ENCODE results near the gene CYBA. TPM values are rescaled to one million over a fixed set of nuclear protein-coding genes. Genes with fewer than 3 reads are reported as not detected.
"Not testable (repeated sequence)": the region's sequence is repeated elsewhere in the genome, so short reads cannot be mapped to it uniquely, and the experiment has no call there.

Gene CYBA
- total RNA-seq, 1 donor from 2014 or later = 363 TPM

- no peak for DNase-seq (ENCODE audit: extremely low read depth, low read depth, low spot score)
Measured at GRCh38 chr16:88616320-88616719, 34.5 kb downstream of the CYBA start.

GRCh38 chr16:88614818-88615580 is 35.9 kb downstream of the CYBA start:
- DNase-seq (ENCODE audit: extremely low read depth, low read depth, low spot score) = no peak

GRCh38 chr16:88613911-88614817 is 36.7 kb downstream of the CYBA start:
- no peak for DNase-seq (ENCODE audit: extremely low read depth, low read depth, low spot score)

- DNase-seq (ENCODE audit: extremely low read depth, low read depth, low spot score) = no peak
Measured at GRCh38 chr16:88613293-88613692, 37.6 kb downstream of the CYBA start.

- no peak for DNase-seq (ENCODE audit: extremely low read depth, low read depth, low spot score)
Measured at GRCh38 chr16:88610909-88611812, 39.7 kb downstream of the CYBA start.

GRCh38 chr16:88610080-88610479 is 40.8 kb downstream of the CYBA start:
- no peak for DNase-seq (ENCODE audit: extremely low read depth, low read depth, low spot score)

GRCh38 chr16:88609426-88609825 is 41.4 kb downstream of the CYBA start:
- DNase-seq (ENCODE audit: extremely low read depth, low read depth, low spot score) = not testable (repeated sequence)

GRCh38 chr16:88608076-88608475 is 42.8 kb downstream of the CYBA start:
- no peak for DNase-seq (ENCODE audit: extremely low read depth, low read depth, low spot score)

GRCh38 chr16:88606148-88606757 is 44.6 kb downstream of the CYBA start:
- no peak for DNase-seq (ENCODE audit: extremely low read depth, low read depth, low spot score)

- no peak for DNase-seq (ENCODE audit: extremely low read depth, low read depth, low spot score)
Measured at GRCh38 chr16:88605186-88606147, 45.4 kb downstream of the CYBA start.

- no peak for DNase-seq (ENCODE audit: extremely low read depth, low read depth, low spot score)
Measured at GRCh38 chr16:88602091-88602490, 48.8 kb downstream of the CYBA start.

GRCh38 chr16:88601313-88602036 is 49.4 kb downstream of the CYBA start:
- DNase-seq (ENCODE audit: extremely low read depth, low read depth, low spot score) = no peak

- no peak for DNase-seq (ENCODE audit: extremely low read depth, low read depth, low spot score)
Measured at GRCh38 chr16:88600539-88600896, 50.3 kb downstream of the CYBA start.

GRCh38 chr16:88599825-88600538 is 50.9 kb downstream of the CYBA start:
- DNase-seq (ENCODE audit: extremely low read depth, low read depth, low spot score) = no peak

GRCh38 chr16:88599092-88599733 is 51.6 kb downstream of the CYBA start:
- no peak for DNase-seq (ENCODE audit: extremely low read depth, low read depth, low spot score)

- no peak for DNase-seq (ENCODE audit: extremely low read depth, low read depth, low spot score)
Measured at GRCh38 chr16:88597856-88598491, 52.9 kb downstream of the CYBA start.

GRCh38 chr16:88596483-88596882 is 54.4 kb downstream of the CYBA start:
- no peak for DNase-seq (ENCODE audit: extremely low read depth, low read depth, low spot score)

All from glomerular endothelial cell (primary cell).